ENCODE measurements around the gene BTBD3. TPM values are rescaled to one million over a fixed set of nuclear protein-coding genes. Genes with fewer than 3 reads are reported as not detected.

BTBD3 gene
- total RNA-seq (1.2 TPM), polyA plus RNA-seq (under 1 TPM in 2 of 4 donors, not detected in 2; 0.10 to 0.13 TPM)

DNA sequence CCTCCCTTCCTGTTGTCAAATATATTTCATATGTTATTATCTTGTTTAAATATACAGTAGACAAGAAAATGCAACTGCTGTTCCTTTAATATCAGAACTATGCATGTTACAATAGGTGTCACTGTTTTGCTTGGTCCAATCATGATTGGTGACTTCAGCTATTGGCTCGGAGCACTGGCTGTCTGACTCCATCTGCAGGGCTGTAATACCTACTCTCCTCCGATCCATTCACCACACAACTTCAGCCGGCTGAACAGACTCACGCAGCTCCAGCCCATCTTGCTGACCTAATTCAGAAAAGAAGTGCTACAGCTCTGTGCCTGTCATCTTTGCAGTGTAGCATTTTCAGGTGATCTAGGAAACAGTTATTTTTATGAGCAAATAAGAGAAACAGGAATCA is at the start of gene BTBD3:
Gene BTBD3, plus strand, starts transcription at position 231 of the 400 bp plus-strand sequence. CDS start 383 bp downstream, outside the sequence.
- no peaks in the 10 kb centered on the region for H3K4me1 Mint-ChIP-seq
- no peak for ATAC-seq (ENCODE audit: low read depth in 2 of 2)
- Histone ChIP-seq H3K4me1 (ENCODE audit: control insufficient read depth, insufficient read depth, low read length, poor library complexity, severe bottlenecking) (no peaks in the 10 kb centered on the region), H3K36me3 (ENCODE audit: control insufficient read depth, insufficient read depth, low read length) (no peaks in the 10 kb centered on the region), H3K27me3 (ENCODE audit: control insufficient read depth, insufficient read depth, low read length) (no peaks in the 10 kb centered on the region), H3K27ac (ENCODE audit: insufficient read depth, low read length, poor library complexity, severe bottlenecking) (no peak within 1 kb of the TSS), H3K9me3 (ENCODE audit: control insufficient read depth in 2 of 2, low read length in 2 of 2) (no peaks in the 10 kb centered on the region), H3K4me3 (ENCODE audit: low read depth, low read length) (no peak within 1 kb of the TSS)
- no peak within 1 kb of the TSS for H3K4me3 Mint-ChIP-seq
- no peaks in the 10 kb centered on the region for H3K27me3 Mint-ChIP-seq
- no peaks in the 10 kb centered on the region for H3K36me3 Mint-ChIP-seq
- DNase-seq = no peak
- no peak within 1 kb of the TSS for H3K27ac Mint-ChIP-seq
- H3K9me3 Mint-ChIP-seq = peaks cover 0 to 4% (median 0%) of the 10 kb centered on the region in 7 donors

DNA sequence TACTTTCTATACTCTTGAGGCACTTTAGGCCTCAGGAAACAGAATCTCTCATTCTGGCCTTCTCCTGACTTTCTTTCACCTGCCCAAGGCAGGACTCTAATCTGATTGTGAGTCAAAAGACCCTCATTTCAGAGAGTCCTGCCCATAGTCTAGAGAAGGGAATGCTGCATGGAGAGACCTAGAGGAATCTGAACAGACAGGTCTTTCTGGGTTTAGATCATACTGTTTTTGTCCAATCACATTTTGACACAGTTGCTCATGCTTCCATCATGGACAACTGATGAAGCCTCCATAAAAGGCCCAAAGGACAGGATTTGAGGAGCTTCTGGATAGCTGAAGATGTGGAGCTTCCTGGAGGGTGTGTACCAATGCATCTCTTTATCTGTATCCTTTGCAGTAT is 48.1 kb upstream of the BTBD3 start:
- no peaks in the 10 kb centered on the region for H3K4me1 Mint-ChIP-seq
- ATAC-seq (ENCODE audit: low read depth in 2 of 2) = no peak
- Histone ChIP-seq H3K27ac (ENCODE audit: insufficient read depth, low read length, poor library complexity, severe bottlenecking) (no peak overlapping the region), H3K36me3 (ENCODE audit: control insufficient read depth, insufficient read depth, low read length) (no peaks in the 10 kb centered on the region), H3K4me3 (ENCODE audit: low read depth, low read length) (no peak overlapping the region), H3K27me3 (ENCODE audit: control insufficient read depth, insufficient read depth, low read length) (no peaks in the 10 kb centered on the region), H3K9me3 (ENCODE audit: control insufficient read depth in 2 of 2, low read length in 2 of 2) (no peaks in the 10 kb centered on the region), H3K4me1 (ENCODE audit: control insufficient read depth, insufficient read depth, low read length, poor library complexity, severe bottlenecking) (no peaks in the 10 kb centered on the region)
- H3K27ac Mint-ChIP-seq = no peak overlapping the region
- H3K4me3 Mint-ChIP-seq = no peak overlapping the region
- DNase-seq = no peak
- peaks cover 0 to 15% (median 10%) of the 10 kb centered on the region in 7 donors for H3K9me3 Mint-ChIP-seq
- no peaks in the 10 kb centered on the region for H3K36me3 Mint-ChIP-seq
- H3K27me3 Mint-ChIP-seq = no peaks in the 10 kb centered on the region

DNA sequence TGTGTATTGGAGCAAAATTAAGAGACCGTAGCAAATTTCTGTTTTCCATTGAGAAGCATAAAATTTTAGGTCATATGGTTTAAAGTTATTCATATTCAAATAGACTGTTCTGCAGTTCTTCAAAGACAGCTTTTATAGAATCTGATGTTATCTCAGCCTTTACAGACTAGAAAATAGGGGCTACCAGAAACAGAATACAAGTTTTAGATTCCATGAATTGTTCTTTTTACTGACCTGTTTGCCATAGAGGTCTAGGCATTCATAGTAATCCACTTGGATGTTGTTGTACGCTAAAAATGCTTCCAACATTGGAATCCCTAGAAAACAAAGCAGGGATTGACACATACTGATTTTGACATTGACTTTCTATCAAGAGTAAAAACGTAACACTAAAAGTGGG is 47.3 kb upstream of the BTBD3 start:
- H3K27me3 Mint-ChIP-seq = no peaks in the 10 kb centered on the region
- Histone ChIP-seq H3K27me3 (ENCODE audit: control insufficient read depth, insufficient read depth, low read length) (no peaks in the 10 kb centered on the region), H3K4me1 (ENCODE audit: control insufficient read depth, insufficient read depth, low read length, poor library complexity, severe bottlenecking) (no peaks in the 10 kb centered on the region), H3K27ac (ENCODE audit: insufficient read depth, low read length, poor library complexity, severe bottlenecking) (no peak overlapping the region), H3K9me3 (ENCODE audit: control insufficient read depth in 2 of 2, low read length in 2 of 2) (no peaks in the 10 kb centered on the region), H3K4me3 (ENCODE audit: low read depth, low read length) (no peak overlapping the region), H3K36me3 (ENCODE audit: control insufficient read depth, insufficient read depth, low read length) (no peaks in the 10 kb centered on the region)
- DNase-seq (no peak), ATAC-seq (ENCODE audit: low read depth in 2 of 2) (no peak)
- H3K4me3 Mint-ChIP-seq = no peak overlapping the region
- H3K4me1 Mint-ChIP-seq = no peaks in the 10 kb centered on the region
- peaks cover 0 to 15% (median 9%) of the 10 kb centered on the region in 7 donors for H3K9me3 Mint-ChIP-seq
- no peaks in the 10 kb centered on the region for H3K36me3 Mint-ChIP-seq
- H3K27ac Mint-ChIP-seq = no peak overlapping the region

- DNase-seq = no peak
- no peaks in the 10 kb centered on the region for H3K27me3 ChIP-seq (ENCODE audit: control insufficient read depth, insufficient read depth, low read length)
- no peak for ATAC-seq (ENCODE audit: low read depth in 2 of 2)
- H3K36me3 ChIP-seq (ENCODE audit: control insufficient read depth, insufficient read depth, low read length) = no peaks in the 10 kb centered on the region
- H3K27ac Mint-ChIP-seq = no peak overlapping the region
- H3K4me3 Mint-ChIP-seq = no peak overlapping the region
- H3K9me3 ChIP-seq (ENCODE audit: control insufficient read depth in 2 of 2, low read length in 2 of 2) = no peaks in the 10 kb centered on the region
- H3K9me3 Mint-ChIP-seq = peaks cover 3 to 19% (median 10%) of the 10 kb centered on the region in 7 donors
- no peaks in the 10 kb centered on the region for H3K4me1 ChIP-seq (ENCODE audit: control insufficient read depth, insufficient read depth, low read length, poor library complexity, severe bottlenecking)
- H3K27ac ChIP-seq (ENCODE audit: insufficient read depth, low read length, poor library complexity, severe bottlenecking) = no peak overlapping the region
- H3K4me1 Mint-ChIP-seq = no peaks in the 10 kb centered on the region
- H3K27me3 Mint-ChIP-seq = no peaks in the 10 kb centered on the region
- H3K36me3 Mint-ChIP-seq = no peaks in the 10 kb centered on the region
- no peak overlapping the region for H3K4me3 ChIP-seq (ENCODE audit: low read depth, low read length)
Observed at GRCh38 chr20:11876555-11876954, 41.1 kb upstream of the BTBD3 start.

DNA sequence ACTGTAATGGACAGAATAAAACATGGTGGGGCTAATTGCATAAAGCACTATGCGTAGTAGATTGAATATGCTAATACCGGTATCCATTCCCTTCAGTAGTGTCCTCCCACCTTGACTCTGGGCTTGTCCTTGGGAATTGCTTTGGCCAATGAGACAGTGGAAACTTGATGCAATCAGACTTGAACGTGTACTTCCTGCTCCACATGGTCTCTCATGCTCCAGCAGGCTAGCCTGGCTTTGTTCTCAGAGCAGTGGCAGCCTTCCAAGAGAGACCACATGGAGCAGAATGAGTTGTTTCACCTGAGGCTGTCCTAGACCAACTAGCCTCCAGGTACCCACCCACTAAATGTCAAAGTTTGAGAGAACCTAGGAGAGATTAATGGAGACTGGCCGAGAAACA is 37.0 kb upstream of the BTBD3 start:
- DNase-seq (no peak), ATAC-seq (ENCODE audit: low read depth in 2 of 2) (no peak)
- H3K4me1 ChIP-seq (ENCODE audit: control insufficient read depth, insufficient read depth, low read length, poor library complexity, severe bottlenecking) = no peaks in the 10 kb centered on the region
- H3K4me1 Mint-ChIP-seq = no peaks in the 10 kb centered on the region
- H3K9me3 ChIP-seq (ENCODE audit: control insufficient read depth in 2 of 2, low read length in 2 of 2) = no peaks in the 10 kb centered on the region
- H3K4me3 ChIP-seq (ENCODE audit: low read depth, low read length) = no peak overlapping the region
- no peaks in the 10 kb centered on the region for H3K27me3 Mint-ChIP-seq
- H3K27ac Mint-ChIP-seq = no peak overlapping the region
- H3K27me3 ChIP-seq (ENCODE audit: control insufficient read depth, insufficient read depth, low read length) = no peaks in the 10 kb centered on the region
- no peak overlapping the region for H3K27ac ChIP-seq (ENCODE audit: insufficient read depth, low read length, poor library complexity, severe bottlenecking)
- H3K36me3 ChIP-seq (ENCODE audit: control insufficient read depth, insufficient read depth, low read length) = no peaks in the 10 kb centered on the region
- H3K36me3 Mint-ChIP-seq = no peaks in the 10 kb centered on the region
- peaks cover 2 to 11% (median 6%) of the 10 kb centered on the region in 7 donors for H3K9me3 Mint-ChIP-seq
- H3K4me3 Mint-ChIP-seq = no peak overlapping the region

- Mint-ChIP-seq H3K27me3 (no peaks in the 10 kb centered on the region), H3K4me1 (no peaks in the 10 kb centered on the region), H3K4me3 (no peak overlapping the region), H3K27ac (no peak overlapping the region), H3K36me3 (no peaks in the 10 kb centered on the region), H3K9me3 (peaks cover 0 to 12% (median 3%) of the 10 kb centered on the region in 7 donors)
- ATAC-seq (ENCODE audit: low read depth in 2 of 2) = no peak
- no peak overlapping the region for H3K4me3 ChIP-seq (ENCODE audit: low read depth, low read length)
- no peaks in the 10 kb centered on the region for H3K27me3 ChIP-seq (ENCODE audit: control insufficient read depth, insufficient read depth, low read length)
- no peak overlapping the region for H3K27ac ChIP-seq (ENCODE audit: insufficient read depth, low read length, poor library complexity, severe bottlenecking)
- DNase-seq = no peak
- H3K9me3 ChIP-seq (ENCODE audit: control insufficient read depth in 2 of 2, low read length in 2 of 2) = no peaks in the 10 kb centered on the region
- no peaks in the 10 kb centered on the region for H3K36me3 ChIP-seq (ENCODE audit: control insufficient read depth, insufficient read depth, low read length)
- no peaks in the 10 kb centered on the region for H3K4me1 ChIP-seq (ENCODE audit: control insufficient read depth, insufficient read depth, low read length, poor library complexity, severe bottlenecking)
Observed at GRCh38 chr20:11881449-11881848, 36.2 kb upstream of the BTBD3 start.

- Mint-ChIP-seq H3K4me3 (no peak overlapping the region), H3K27me3 (no peaks in the 10 kb centered on the region), H3K27ac (no peak overlapping the region), H3K36me3 (no peaks in the 10 kb centered on the region), H3K4me1 (no peaks in the 10 kb centered on the region), H3K9me3 (peaks cover 0 to 15% (median 1%) of the 10 kb centered on the region in 7 donors)
- H3K4me3 ChIP-seq (ENCODE audit: low read depth, low read length) = no peak overlapping the region
- DNase-seq (no peak), ATAC-seq (ENCODE audit: low read depth in 2 of 2) (no peak)
- H3K9me3 ChIP-seq (ENCODE audit: control insufficient read depth in 2 of 2, low read length in 2 of 2) = no peaks in the 10 kb centered on the region
- no peaks in the 10 kb centered on the region for H3K4me1 ChIP-seq (ENCODE audit: control insufficient read depth, insufficient read depth, low read length, poor library complexity, severe bottlenecking)
- H3K27me3 ChIP-seq (ENCODE audit: control insufficient read depth, insufficient read depth, low read length) = no peaks in the 10 kb centered on the region
- H3K36me3 ChIP-seq (ENCODE audit: control insufficient read depth, insufficient read depth, low read length) = no peaks in the 10 kb centered on the region
- no peak overlapping the region for H3K27ac ChIP-seq (ENCODE audit: insufficient read depth, low read length, poor library complexity, severe bottlenecking)
Observed at GRCh38 chr20:11882651-11883050, 35.0 kb upstream of the BTBD3 start.

- peaks cover 0 to 6% (median 0%) of the 10 kb centered on the region in 4 donors for H3K4me1 Mint-ChIP-seq
- peaks cover 0 to 16% (median 3%) of the 10 kb centered on the region in 7 donors for H3K9me3 Mint-ChIP-seq
- H3K4me3 Mint-ChIP-seq = no peak overlapping the region
- DNase-seq = no peak
- H3K4me1 ChIP-seq (ENCODE audit: control insufficient read depth, insufficient read depth, low read length, poor library complexity, severe bottlenecking) = no peaks in the 10 kb centered on the region
- no peak overlapping the region for H3K27ac ChIP-seq (ENCODE audit: insufficient read depth, low read length, poor library complexity, severe bottlenecking)
- peaks cover 5% of the 10 kb centered on the region for H3K27me3 ChIP-seq (ENCODE audit: control insufficient read depth, insufficient read depth, low read length)
- ATAC-seq (ENCODE audit: low read depth in 2 of 2) = no peak
- H3K27ac Mint-ChIP-seq = no peak overlapping the region
- H3K36me3 ChIP-seq (ENCODE audit: control insufficient read depth, insufficient read depth, low read length) = no peaks in the 10 kb centered on the region
- H3K9me3 ChIP-seq (ENCODE audit: control insufficient read depth in 2 of 2, low read length in 2 of 2) = no peaks in the 10 kb centered on the region
- no peak overlapping the region for H3K4me3 ChIP-seq (ENCODE audit: low read depth, low read length)
- H3K27me3 Mint-ChIP-seq = peaks cover 19% of the 10 kb centered on the region
- no peaks in the 10 kb centered on the region for H3K36me3 Mint-ChIP-seq
Observed at GRCh38 chr20:11888648-11889047, 29.0 kb upstream of the BTBD3 start.
